HEK293T (cell line): Measurements from ENCODE around the gene MYCBPAP.

Source experiments
- BHLHE40 ChIP-seq: fragments of 450-650 bp; IDR thresholded peaks from 2 replicates; pipeline ENCODE4 v1.6.1; 2016; ENCODE audit warnings: mild to moderate bottlenecking, moderate library complexity, borderline replicate concordance
- CTBP1 ChIP-seq: fragments of 450-650 bp; IDR thresholded peaks from 2 replicates; pipeline ENCODE4 v1.6.1; 2016; ENCODE audit warnings: borderline replicate concordance
- ELF4 ChIP-seq: fragments of 450-650 bp; IDR thresholded peaks from 2 replicates; pipeline ENCODE4 v1.6.1; 2017; ENCODE audit warnings: antibody characterized with exemption
- FOXA1 ChIP-seq: fragments of 450-650 bp; IDR thresholded peaks from 2 replicates; pipeline ENCODE4 v1.6.1; 2016; ENCODE audit warnings: mild to moderate bottlenecking
- FOXM1 ChIP-seq: fragments of 450-650 bp; IDR thresholded peaks from 2 replicates; pipeline ENCODE4 v1.6.1; 2017; ENCODE audit warnings: mild to moderate bottlenecking, borderline replicate concordance
- HDGF ChIP-seq: fragments of 450-650 bp; IDR thresholded peaks from 2 replicates; pipeline ENCODE4 v1.6.1; 2017; ENCODE audit warnings: antibody characterized with exemption, borderline replicate concordance
- LEF1 ChIP-seq: fragments of 450-650 bp; IDR thresholded peaks from 2 replicates; pipeline ENCODE4 v1.6.1; 2017; ENCODE audit warnings: mild to moderate bottlenecking, borderline replicate concordance
- NFRKB ChIP-seq: fragments of 450-650 bp; IDR thresholded peaks from 2 replicates; pipeline ENCODE4 v1.6.1; 2016; ENCODE audit warnings: mild to moderate bottlenecking, moderate library complexity
- PKNOX1 ChIP-seq: fragments of 450-650 bp; IDR thresholded peaks from 2 replicates; pipeline ENCODE4 v1.6.1; 2016
- SP1 ChIP-seq: fragments of 450-650 bp; IDR thresholded peaks from 2 replicates; pipeline ENCODE4 v1.6.1; 2017
- SUZ12 ChIP-seq: fragments of 450-650 bp; IDR thresholded peaks from 2 replicates; pipeline ENCODE4 v1.6.1; 2016; ENCODE audit warnings: mild to moderate bottlenecking
- TARDBP ChIP-seq: fragments of 450-650 bp; IDR thresholded peaks from 2 replicates; pipeline ENCODE4 v1.6.1; 2016

- TF ChIP-seq LEF1 (no peak), FOXA1 (no peak), ELF4 (no peak), FOXM1 (no peak), SP1 (no peak), TARDBP (no peak), SUZ12 (no peak), HDGF (no peak), PKNOX1 (no peak), NFRKB (no peak), CTBP1 (no peak), BHLHE40 (no peak)
Observed at GRCh38 chr17:50517504-50518383, 9.5 kb downstream of the MYCBPAP start.
